ENCODE data around the gene EXOC3. TPM values are rescaled to one million over a fixed set of nuclear protein-coding genes. Genes with fewer than 3 reads are reported as not detected.
A peak's percentile ranks its signal among the peaks of the same experiment; 100 is the strongest.

Gene EXOC3
- total RNA-seq (2014; rRNA removed; shearing (Covaris generic)): 27.4 and 31.0 TPM in 2 replicates
- total RNA-seq (2022): 58.2 and 58.9 TPM in 2 replicates
- Bru-seq, nascent RNA: percentile 67 among the genes with signal in this experiment
- percentile 75 among the genes with signal in this experiment for BruChase-seq, experiment 1, labeled RNA remaining after a 6-hour chase
- percentile 73 among the genes with signal in this experiment for BruChase-seq, experiment 2, labeled RNA remaining after a 2-hour chase
- long read RNA-seq, transcript EXOC3-209 (13 exons, 2,825 nt): major isoform, 20 of 32 reads
- long read RNA-seq, partial matches to known transcripts: 5 of 32 reads
- long read RNA-seq, other reads (novel, unspliced or antisense): 6 of 32 reads

GRCh38 chr5:442335-443238, at the start of gene EXOC3:
TSS of gene EXOC3 (plus strand) at chr5:443176. CDS start at chr5:446206, 3,030 bp downstream.
- POLR2A ChIA-PET: no interaction called here
- no peak for TF ChIP-seq EZH2phosphoT487 (IDR thresholded peaks at IDR 0.05; ENCODE audit: borderline replicate concordance, low read depth, low read length)
- no peak for TF ChIP-seq CTCF (conservative IDR thresholded peaks at IDR 0.05; ENCODE audit: low read length)
- H3K4me2 ChIP-seq (ENCODE audit: low read length): peak within 1 kb of the TSS; percentile 96
- H2AFZ ChIP-seq (ENCODE audit: low read length): peak within 1 kb of the TSS; percentile 83
- H3K36me3 ChIP-seq (ENCODE audit: insufficient read depth, low read length): peaks cover 15% of the 10 kb centered on the region
- H3K27ac ChIP-seq (ENCODE audit: low read depth, low read length, poor library complexity, severe bottlenecking): peak within 1 kb of the TSS; percentile 3
- CTCF ChIA-PET (ENCODE audit: unreplicated experiment): no interaction called here
- peak; percentile 86 for DNase-seq (ENCODE audit: low spot score)
- no peaks in the 10 kb centered on the region for H3K9me2 ChIP-seq (ENCODE audit: insufficient read depth, low read length)
- intact Hi-C loops (cut with micrococcal nuclease; ENCODE audit: unreplicated experiment): no loop called here
- peaks cover 27% of the 10 kb centered on the region for H3K4me1 ChIP-seq (ENCODE audit: insufficient read depth, low read length, poor library complexity, severe bottlenecking)
- TSS peak; percentile 93 for BruUV-seq (replicated peaks)
- H4K20me1 ChIP-seq (ENCODE audit: insufficient read depth, low read length): no peaks in the 10 kb centered on the region
- H3K4me3 ChIP-seq (ENCODE audit: low read depth, low read length, poor library complexity, severe bottlenecking): peak within 1 kb of the TSS; percentile 96
- H3K79me2 ChIP-seq (ENCODE audit: insufficient read depth, low read depth, low read length): peaks cover 14% of the 10 kb centered on the region; the same call in 1 of the 2 replicates
- H3K9me3 ChIP-seq (ENCODE audit: low read length): no peaks in the 10 kb centered on the region

- Histone ChIP-seq H2AFZ (ENCODE audit: low read length) (no peak overlapping the region), H3K79me2 (ENCODE audit: insufficient read depth, low read depth, low read length) (no peaks in the 10 kb centered on the region), H4K20me1 (ENCODE audit: insufficient read depth, low read length) (no peaks in the 10 kb centered on the region), H3K27ac (ENCODE audit: low read depth, low read length, poor library complexity, severe bottlenecking) (no peak overlapping the region), H3K9me3 (ENCODE audit: low read length) (no peaks in the 10 kb centered on the region), H3K36me3 (ENCODE audit: insufficient read depth, low read length) (no peaks in the 10 kb centered on the region), H3K4me1 (ENCODE audit: insufficient read depth, low read length, poor library complexity, severe bottlenecking) (peaks cover 7% of the 10 kb centered on the region), H3K4me3 (ENCODE audit: low read depth, low read length, poor library complexity, severe bottlenecking) (no peak overlapping the region), H3K4me2 (ENCODE audit: low read length) (no peak overlapping the region), H3K9me2 (ENCODE audit: insufficient read depth, low read length) (no peaks in the 10 kb centered on the region)
- TF ChIP-seq EZH2phosphoT487 (IDR thresholded peaks at IDR 0.05; ENCODE audit: borderline replicate concordance, low read depth, low read length) (no peak), CTCF (conservative IDR thresholded peaks at IDR 0.05; ENCODE audit: low read length) (no peak)
- POLR2A ChIA-PET: no interaction called here
- CTCF ChIA-PET (ENCODE audit: unreplicated experiment): no interaction called here
- intact Hi-C loops (cut with micrococcal nuclease; ENCODE audit: unreplicated experiment): no loop called here
- no TSS peak for BruUV-seq (replicated peaks)
- no peak for DNase-seq (ENCODE audit: low spot score)
Observed at GRCh38 chr5:393846-394275, 49.1 kb upstream of the EXOC3 start.

All from OCI-LY7 (cell line).